Measurements from ENCODE around the gene AQP9.
A peak's percentile ranks its signal among the peaks of the same experiment; 100 is the strongest.

AQP9 gene

GRCh38 chr15:58141894-58142293, 3.7 kb downstream of the AQP9 start:
- no peak for DNase-seq

GRCh38 chr15:58142827-58143461, 4.8 kb downstream of the AQP9 start:
- DNase-seq, result no peak

GRCh38 chr15:58145606-58146005, 7.4 kb downstream of the AQP9 start:
- no peak for DNase-seq

GRCh38 chr15:58146211-58146610, 8.0 kb downstream of the AQP9 start:
- no peak for DNase-seq

- DNase-seq, result peak; percentile 8
Measured at GRCh38 chr15:58146749-58147148, 8.6 kb downstream of the AQP9 start.

GRCh38 chr15:58147171-58147611, 9.0 kb downstream of the AQP9 start:
- DNase-seq, result no peak

- DNase-seq, result no peak
Measured at GRCh38 chr15:58148120-58148519, 9.9 kb downstream of the AQP9 start.

GRCh38 chr15:58148633-58149445, 10.7 kb downstream of the AQP9 start:
- DNase-seq, result no peak

- DNase-seq, result no peak
Measured at GRCh38 chr15:58154769-58155168, 16.6 kb downstream of the AQP9 start.

- DNase-seq, result no peak
Measured at GRCh38 chr15:58159827-58160386, 21.7 kb downstream of the AQP9 start.

- no peak for DNase-seq
Measured at GRCh38 chr15:58161436-58161930, 23.3 kb downstream of the AQP9 start.

GRCh38 chr15:58163985-58164384, 25.8 kb downstream of the AQP9 start:
- no peak for DNase-seq

- DNase-seq, result no peak
Measured at GRCh38 chr15:58164926-58165325, 26.7 kb downstream of the AQP9 start.

GRCh38 chr15:58165661-58166060, 27.5 kb downstream of the AQP9 start:
- DNase-seq, result no peak

- DNase-seq, result no peak
Measured at GRCh38 chr15:58167095-58167691, 29.0 kb downstream of the AQP9 start.

- no peak for DNase-seq
Measured at GRCh38 chr15:58169934-58170333, 31.8 kb downstream of the AQP9 start.

GRCh38 chr15:58171476-58172061, 33.4 kb downstream of the AQP9 start:
- DNase-seq, result no peak

GRCh38 chr15:58174709-58175108, 36.5 kb downstream of the AQP9 start:
- DNase-seq, result no peak

- no peak for DNase-seq
Measured at GRCh38 chr15:58175955-58176354, 37.8 kb downstream of the AQP9 start.

- no peak for DNase-seq
Measured at GRCh38 chr15:58178668-58179067, 40.5 kb downstream of the AQP9 start.

GRCh38 chr15:58179206-58179605, 41.0 kb downstream of the AQP9 start:
- DNase-seq, result no peak

GRCh38 chr15:58179741-58180381, 41.7 kb downstream of the AQP9 start:
- DNase-seq, result no peak
